Measurements from ENCODE around the gene EME2.

The EME2 gene

DNA sequence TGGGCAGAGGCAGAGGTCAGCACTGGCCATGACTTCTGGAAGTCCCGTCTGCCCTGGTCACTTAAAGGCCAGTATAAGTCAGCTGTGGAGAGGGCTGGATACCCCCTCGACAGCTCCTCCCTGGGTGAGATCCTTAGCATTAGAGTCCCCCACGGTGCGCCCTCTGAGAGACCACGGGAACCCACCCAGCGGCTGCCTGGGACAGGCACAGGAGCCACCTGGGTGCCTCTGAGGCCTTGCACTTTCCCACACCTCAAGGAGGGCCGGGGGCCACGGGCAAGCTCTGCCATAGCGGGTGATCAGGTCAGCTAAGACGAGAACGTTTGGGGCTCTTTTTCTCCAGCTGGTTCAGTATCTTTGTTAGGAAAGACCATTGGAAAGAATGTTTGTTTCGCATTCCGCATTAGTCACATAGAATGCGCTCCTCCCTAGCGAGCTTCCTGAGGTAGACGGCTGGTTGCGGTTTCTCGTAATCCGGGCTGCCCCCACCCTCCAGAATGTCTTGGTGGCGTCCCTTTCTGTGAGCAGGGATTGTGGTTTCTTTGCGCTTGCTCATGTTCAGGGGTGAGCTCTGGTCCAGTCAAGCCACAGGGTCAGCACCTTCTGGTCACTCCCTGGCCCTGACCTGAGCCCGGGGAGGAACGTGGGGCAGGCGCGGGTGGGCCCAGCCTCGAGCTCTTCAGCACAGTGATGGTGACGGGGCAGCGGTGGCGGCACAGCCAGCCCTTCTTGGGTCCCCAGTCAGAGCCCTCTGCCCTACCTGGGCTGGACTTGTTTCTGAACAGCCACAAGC, 26.5 kb upstream of the EME2 start:
- no peaks in the 10 kb centered on the region for H3K4me1 ChIP-seq (ENCODE audit: control insufficient read depth, insufficient read depth, low read length)
- H3K36me3 ChIP-seq (ENCODE audit: control insufficient read depth in 2 of 2, insufficient read depth in 2 of 2, low read length in 2 of 2), result peaks cover 34 to 51% of the 10 kb centered on the region in 2 donors
- H3K27ac ChIP-seq (ENCODE audit: low read length), result no peak overlapping the region
- H3K9ac ChIP-seq (ENCODE audit: low read length in 2 of 2), result no peak overlapping the region
- no peak overlapping the region for H3K4me3 ChIP-seq (ENCODE audit: low read length in 2 of 2)
- H3K9me3 ChIP-seq (ENCODE audit: control insufficient read depth in 2 of 2, low read length in 2 of 2), result no peaks in the 10 kb centered on the region
- no peaks in the 10 kb centered on the region for H3K27me3 ChIP-seq (ENCODE audit: control insufficient read depth in 1 of 2, insufficient read depth in 2 of 2, low read length in 2 of 2)

DNA sequence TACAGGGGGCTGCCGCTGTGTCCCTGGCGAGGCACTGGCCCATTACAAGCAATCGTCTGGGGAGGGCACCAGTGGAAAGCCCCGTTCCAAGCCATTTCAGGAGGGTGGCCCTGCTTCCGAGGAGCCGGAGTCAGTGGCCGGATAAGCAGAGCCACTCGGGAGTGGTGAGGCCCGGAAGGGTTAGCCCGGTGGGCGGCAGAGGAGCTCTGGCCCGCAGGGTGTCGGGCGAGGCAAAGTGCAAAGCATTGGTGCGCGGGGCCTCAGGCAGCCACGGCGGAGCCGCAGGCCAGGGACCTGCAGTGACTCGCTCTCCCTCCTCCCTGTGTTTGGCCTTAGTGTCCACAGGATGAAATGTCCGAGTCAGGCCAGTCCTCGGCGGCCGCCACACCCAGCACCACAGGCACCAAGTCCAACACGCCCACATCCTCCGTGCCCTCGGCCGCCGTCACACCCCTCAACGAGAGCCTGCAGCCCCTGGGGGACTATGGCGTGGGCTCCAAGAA, 25.9 kb upstream of the EME2 start:
- peaks cover 34 to 53% of the 10 kb centered on the region in 2 donors for H3K36me3 ChIP-seq (ENCODE audit: control insufficient read depth in 2 of 2, insufficient read depth in 2 of 2, low read length in 2 of 2)
- no peaks in the 10 kb centered on the region for H3K9me3 ChIP-seq (ENCODE audit: control insufficient read depth in 2 of 2, low read length in 2 of 2)
- no peak overlapping the region for H3K9ac ChIP-seq (ENCODE audit: low read length in 2 of 2)
- no peaks in the 10 kb centered on the region for H3K27me3 ChIP-seq (ENCODE audit: control insufficient read depth in 1 of 2, insufficient read depth in 2 of 2, low read length in 2 of 2)
- H3K4me3 ChIP-seq (ENCODE audit: low read length in 2 of 2), result no peak overlapping the region
- H3K27ac ChIP-seq (ENCODE audit: low read length), result no peak overlapping the region
- no peaks in the 10 kb centered on the region for H3K4me1 ChIP-seq (ENCODE audit: control insufficient read depth, insufficient read depth, low read length)

DNA sequence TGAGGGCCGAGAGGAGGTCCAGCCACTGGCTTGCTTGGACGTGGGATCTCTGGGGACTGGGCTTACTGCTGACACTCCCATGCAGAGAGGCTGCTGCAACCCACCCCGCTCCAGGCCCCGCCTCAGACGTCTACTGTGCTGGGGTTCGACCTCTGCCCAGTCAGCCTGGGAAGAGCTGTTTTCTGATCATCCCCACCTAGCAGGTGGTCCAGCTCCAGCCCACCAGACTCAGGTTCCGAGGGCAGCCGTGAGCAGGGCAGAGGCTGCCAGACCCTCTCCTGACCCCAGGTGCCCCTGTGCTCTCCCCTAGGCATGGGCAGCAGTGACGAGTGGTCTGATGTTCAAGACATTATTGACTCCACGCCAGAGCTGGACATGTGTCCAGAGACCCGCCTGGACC, 24.7 kb upstream of the EME2 start:
- no peaks in the 10 kb centered on the region for H3K27me3 ChIP-seq (ENCODE audit: control insufficient read depth in 1 of 2, insufficient read depth in 2 of 2, low read length in 2 of 2)
- no peaks in the 10 kb centered on the region for H3K9me3 ChIP-seq (ENCODE audit: control insufficient read depth in 2 of 2, low read length in 2 of 2)
- no peak overlapping the region for H3K4me3 ChIP-seq (ENCODE audit: low read length in 2 of 2)
- H3K9ac ChIP-seq (ENCODE audit: low read length in 2 of 2), result no peak overlapping the region
- no peaks in the 10 kb centered on the region for H3K4me1 ChIP-seq (ENCODE audit: control insufficient read depth, insufficient read depth, low read length)
- no peak overlapping the region for H3K27ac ChIP-seq (ENCODE audit: low read length)
- peaks cover 36 to 57% of the 10 kb centered on the region in 2 donors for H3K36me3 ChIP-seq (ENCODE audit: control insufficient read depth in 2 of 2, insufficient read depth in 2 of 2, low read length in 2 of 2)

DNA sequence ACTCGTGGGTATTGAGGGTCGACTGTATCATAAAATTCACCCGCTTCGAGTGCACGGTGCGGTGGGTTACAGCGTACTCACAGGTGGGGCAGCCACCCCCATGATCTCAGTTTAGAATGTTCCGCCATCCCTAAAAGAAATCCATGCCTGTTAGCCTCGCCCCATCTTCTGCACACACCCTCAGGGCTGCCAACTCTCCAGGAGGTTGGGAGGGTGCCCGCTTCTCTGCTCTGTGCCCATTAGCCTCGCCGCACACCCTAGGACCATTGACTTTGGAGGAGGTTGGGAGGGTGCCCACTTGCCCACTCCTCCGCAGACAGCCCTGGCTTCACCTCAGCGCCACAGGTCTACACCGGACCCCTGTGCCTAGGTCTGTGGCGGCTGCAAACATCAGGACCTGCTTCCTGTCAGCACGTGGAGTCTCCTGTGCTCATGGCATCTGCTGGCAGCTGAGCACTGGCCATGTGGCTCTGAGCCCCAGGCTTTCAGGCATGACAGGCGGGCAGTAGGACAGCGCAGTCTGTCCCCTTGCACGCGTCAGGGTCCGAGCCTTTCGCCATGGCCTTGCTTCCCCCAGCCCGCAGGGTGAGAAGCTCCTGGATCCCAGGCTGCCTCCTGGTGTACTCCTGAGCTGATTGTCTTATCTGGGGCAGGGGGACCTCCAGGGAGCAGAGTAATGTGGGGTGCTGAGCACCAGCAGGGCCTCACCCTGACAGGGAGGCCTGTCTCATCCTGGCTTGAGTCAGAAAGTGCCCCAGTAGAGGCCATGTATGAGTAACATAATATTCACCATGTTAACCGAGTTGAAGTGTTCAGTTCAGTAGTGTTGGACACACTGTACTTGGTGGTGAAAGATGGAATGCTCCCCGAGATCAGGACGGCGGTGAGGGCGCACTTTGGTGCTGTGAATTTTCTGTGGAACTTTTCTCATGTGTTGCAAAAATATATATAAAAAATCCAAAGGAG, 23.2 kb upstream of the EME2 start:
- Histone ChIP-seq H3K36me3 (ENCODE audit: control insufficient read depth in 2 of 2, insufficient read depth in 2 of 2, low read length in 2 of 2) (peaks cover 38 to 49% of the 10 kb centered on the region in 2 donors), H3K9me3 (ENCODE audit: control insufficient read depth in 2 of 2, low read length in 2 of 2) (no peaks in the 10 kb centered on the region), H3K27ac (ENCODE audit: low read length) (no peak overlapping the region), H3K4me3 (ENCODE audit: low read length in 2 of 2) (no peak overlapping the region), H3K27me3 (ENCODE audit: control insufficient read depth in 1 of 2, insufficient read depth in 2 of 2, low read length in 2 of 2) (no peaks in the 10 kb centered on the region), H3K9ac (ENCODE audit: low read length in 2 of 2) (no peak overlapping the region), H3K4me1 (ENCODE audit: control insufficient read depth, insufficient read depth, low read length) (no peaks in the 10 kb centered on the region)

DNA sequence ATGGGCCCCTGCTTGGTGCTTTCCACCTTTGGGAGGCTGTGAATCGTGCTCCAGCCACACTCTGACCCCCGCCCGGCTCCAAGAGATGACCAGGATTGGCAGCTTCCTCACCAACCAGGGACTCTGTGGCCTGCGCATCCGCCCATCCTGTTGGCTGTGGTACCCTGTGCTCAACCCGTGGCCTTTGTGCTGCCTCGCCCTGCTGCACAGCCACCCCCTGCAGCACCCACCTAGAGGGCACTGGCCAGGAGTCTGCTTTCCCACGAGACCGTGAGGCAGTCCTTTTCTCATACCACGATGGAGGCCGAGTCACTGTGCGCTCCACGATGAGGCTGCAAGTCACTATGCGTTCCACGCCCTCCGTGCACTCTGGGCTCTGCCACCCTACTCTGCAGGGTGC, 20.7 kb upstream of the EME2 start:
- no peaks in the 10 kb centered on the region for H3K9me3 ChIP-seq (ENCODE audit: control insufficient read depth in 2 of 2, low read length in 2 of 2)
- H3K27ac ChIP-seq (ENCODE audit: low read length), result no peak overlapping the region
- H3K4me1 ChIP-seq (ENCODE audit: control insufficient read depth, insufficient read depth, low read length), result no peaks in the 10 kb centered on the region
- no peaks in the 10 kb centered on the region for H3K27me3 ChIP-seq (ENCODE audit: control insufficient read depth in 1 of 2, insufficient read depth in 2 of 2, low read length in 2 of 2)
- peaks cover 36 to 46% of the 10 kb centered on the region in 2 donors for H3K36me3 ChIP-seq (ENCODE audit: control insufficient read depth in 2 of 2, insufficient read depth in 2 of 2, low read length in 2 of 2)
- H3K4me3 ChIP-seq (ENCODE audit: low read length in 2 of 2), result no peak overlapping the region
- no peak overlapping the region for H3K9ac ChIP-seq (ENCODE audit: low read length in 2 of 2)

DNA sequence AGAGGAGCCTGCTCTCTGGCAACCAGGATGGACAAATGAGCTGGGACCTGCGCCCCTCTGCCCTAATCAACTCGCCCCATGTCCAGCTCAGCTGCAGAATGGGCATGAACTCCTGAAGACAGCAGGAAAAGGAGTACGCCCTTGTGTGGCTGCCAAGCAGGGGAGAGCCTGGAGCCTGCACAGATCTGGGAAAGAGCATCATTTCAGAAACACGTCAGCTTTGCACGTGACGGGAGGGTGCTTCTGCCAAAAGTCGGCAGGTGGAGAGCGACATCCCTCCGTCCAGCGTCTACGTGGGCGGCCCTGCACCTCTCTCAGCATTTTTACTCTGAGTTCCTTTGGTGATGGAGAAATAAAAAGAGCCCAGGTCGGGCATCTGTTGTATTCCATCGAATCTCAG, 19.8 kb upstream of the EME2 start:
- H3K9me3 ChIP-seq (ENCODE audit: control insufficient read depth in 2 of 2, low read length in 2 of 2), result no peaks in the 10 kb centered on the region
- no peak overlapping the region for H3K27ac ChIP-seq (ENCODE audit: low read length)
- H3K36me3 ChIP-seq (ENCODE audit: control insufficient read depth in 2 of 2, insufficient read depth in 2 of 2, low read length in 2 of 2), result peaks cover 35 to 41% of the 10 kb centered on the region in 2 donors
- no peak overlapping the region for H3K9ac ChIP-seq (ENCODE audit: low read length in 2 of 2)
- no peaks in the 10 kb centered on the region for H3K27me3 ChIP-seq (ENCODE audit: control insufficient read depth in 1 of 2, insufficient read depth in 2 of 2, low read length in 2 of 2)
- H3K4me3 ChIP-seq (ENCODE audit: low read length in 2 of 2), result no peak overlapping the region
- no peaks in the 10 kb centered on the region for H3K4me1 ChIP-seq (ENCODE audit: control insufficient read depth, insufficient read depth, low read length)

DNA sequence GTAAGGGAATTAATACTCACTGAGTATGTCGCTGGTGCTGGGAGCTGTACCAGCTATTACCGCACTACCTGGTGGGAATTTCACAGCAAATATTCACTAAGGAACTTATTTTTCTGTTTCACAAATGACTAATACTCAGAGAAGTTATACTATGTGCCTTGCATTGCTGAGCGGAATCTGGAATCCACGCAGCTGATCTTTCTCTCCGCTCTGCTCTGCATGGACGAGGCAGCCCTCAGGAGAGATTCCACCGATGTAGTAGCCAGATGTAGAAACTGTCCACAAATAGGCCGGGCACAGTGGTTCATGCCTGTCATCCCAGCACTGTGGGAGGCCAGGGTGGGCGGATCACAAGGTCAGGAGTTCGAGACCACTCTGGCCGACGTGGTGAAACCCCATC, 18.4 kb upstream of the EME2 start:
- Histone ChIP-seq H3K27me3 (ENCODE audit: control insufficient read depth in 1 of 2, insufficient read depth in 2 of 2, low read length in 2 of 2) (no peaks in the 10 kb centered on the region), H3K36me3 (ENCODE audit: control insufficient read depth in 2 of 2, insufficient read depth in 2 of 2, low read length in 2 of 2) (peaks cover 21 to 32% of the 10 kb centered on the region in 2 donors), H3K27ac (ENCODE audit: low read length) (no peak overlapping the region), H3K4me3 (ENCODE audit: low read length in 2 of 2) (no peak overlapping the region), H3K9ac (ENCODE audit: low read length in 2 of 2) (no peak overlapping the region), H3K9me3 (ENCODE audit: control insufficient read depth in 2 of 2, low read length in 2 of 2) (no peaks in the 10 kb centered on the region), H3K4me1 (ENCODE audit: control insufficient read depth, insufficient read depth, low read length) (no peaks in the 10 kb centered on the region)

DNA sequence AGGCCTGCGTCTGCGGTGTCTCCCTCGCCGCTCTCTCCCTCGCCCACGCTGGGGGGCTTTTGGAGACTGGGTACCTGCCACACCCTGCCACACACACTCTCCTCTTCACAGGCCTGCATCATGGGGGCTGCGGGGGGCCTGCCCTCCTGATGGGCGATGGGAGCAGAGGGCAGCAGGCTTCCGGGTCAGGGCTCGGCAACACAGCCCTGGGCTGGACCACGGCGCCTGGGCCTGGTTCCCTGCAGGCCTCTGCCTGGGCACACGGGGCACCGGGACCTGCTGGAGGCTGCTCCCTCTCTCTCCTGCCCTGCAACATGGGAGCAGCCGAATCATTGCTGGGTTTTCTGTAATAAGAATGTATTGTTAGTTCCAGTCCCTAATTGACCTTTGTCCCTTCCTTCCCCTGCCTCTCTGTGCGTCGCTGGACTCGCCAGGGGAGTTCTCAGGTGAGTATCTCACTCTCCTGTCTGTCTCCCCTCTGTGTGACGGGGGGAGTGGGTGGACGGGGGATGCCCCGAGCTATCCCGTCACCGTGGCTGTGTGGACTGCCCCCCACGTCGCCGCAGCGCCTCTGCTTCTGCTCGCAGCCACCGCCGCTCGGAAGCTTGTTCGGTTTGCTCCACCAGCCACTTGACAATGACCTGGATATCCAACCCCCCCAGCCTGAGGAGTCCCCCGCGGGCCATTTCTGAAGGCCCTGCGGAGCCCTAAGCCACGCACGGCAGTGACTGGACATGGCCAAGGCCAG, 14.7 kb upstream of the EME2 start:
- no peaks in the 10 kb centered on the region for H3K9me3 ChIP-seq (ENCODE audit: control insufficient read depth in 2 of 2, low read length in 2 of 2)
- H3K27ac ChIP-seq (ENCODE audit: low read length), result no peak overlapping the region
- no peak overlapping the region for H3K4me3 ChIP-seq (ENCODE audit: low read length in 2 of 2)
- H3K9ac ChIP-seq (ENCODE audit: low read length in 2 of 2), result no peak overlapping the region
- H3K36me3 ChIP-seq (ENCODE audit: control insufficient read depth in 2 of 2, insufficient read depth in 2 of 2, low read length in 2 of 2), result peaks cover 12 to 31% of the 10 kb centered on the region in 2 donors
- no peaks in the 10 kb centered on the region for H3K27me3 ChIP-seq (ENCODE audit: control insufficient read depth in 1 of 2, insufficient read depth in 2 of 2, low read length in 2 of 2)
- no peaks in the 10 kb centered on the region for H3K4me1 ChIP-seq (ENCODE audit: control insufficient read depth, insufficient read depth, low read length)

DNA sequence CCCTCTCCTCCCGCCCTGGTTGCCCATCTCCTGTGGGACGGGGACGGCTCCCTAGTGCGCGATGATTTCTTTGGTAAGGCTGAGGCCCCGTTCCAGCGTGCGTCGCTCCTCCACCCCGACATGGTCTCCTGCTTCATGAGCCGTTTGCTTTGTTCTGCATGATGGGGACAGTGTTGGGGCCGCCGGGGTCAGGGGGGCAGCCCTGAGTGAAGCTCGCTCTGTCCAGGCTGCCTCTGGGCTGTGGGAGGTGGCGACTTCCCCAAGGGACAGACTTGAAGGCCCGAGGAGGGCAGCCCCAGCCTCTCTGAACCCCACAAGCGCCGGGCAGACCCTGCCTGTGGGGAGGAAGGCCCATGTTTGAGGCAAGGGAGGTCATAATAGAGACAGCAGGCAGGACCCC, 13.7 kb upstream of the EME2 start:
- H3K36me3 ChIP-seq (ENCODE audit: control insufficient read depth in 2 of 2, insufficient read depth in 2 of 2, low read length in 2 of 2), result peaks cover 10 to 30% of the 10 kb centered on the region in 2 donors
- no peaks in the 10 kb centered on the region for H3K9me3 ChIP-seq (ENCODE audit: control insufficient read depth in 2 of 2, low read length in 2 of 2)
- no peak overlapping the region for H3K27ac ChIP-seq (ENCODE audit: low read length)
- no peak overlapping the region for H3K4me3 ChIP-seq (ENCODE audit: low read length in 2 of 2)
- H3K9ac ChIP-seq (ENCODE audit: low read length in 2 of 2), result no peak overlapping the region
- H3K27me3 ChIP-seq (ENCODE audit: control insufficient read depth in 1 of 2, insufficient read depth in 2 of 2, low read length in 2 of 2), result no peaks in the 10 kb centered on the region
- no peaks in the 10 kb centered on the region for H3K4me1 ChIP-seq (ENCODE audit: control insufficient read depth, insufficient read depth, low read length)

DNA sequence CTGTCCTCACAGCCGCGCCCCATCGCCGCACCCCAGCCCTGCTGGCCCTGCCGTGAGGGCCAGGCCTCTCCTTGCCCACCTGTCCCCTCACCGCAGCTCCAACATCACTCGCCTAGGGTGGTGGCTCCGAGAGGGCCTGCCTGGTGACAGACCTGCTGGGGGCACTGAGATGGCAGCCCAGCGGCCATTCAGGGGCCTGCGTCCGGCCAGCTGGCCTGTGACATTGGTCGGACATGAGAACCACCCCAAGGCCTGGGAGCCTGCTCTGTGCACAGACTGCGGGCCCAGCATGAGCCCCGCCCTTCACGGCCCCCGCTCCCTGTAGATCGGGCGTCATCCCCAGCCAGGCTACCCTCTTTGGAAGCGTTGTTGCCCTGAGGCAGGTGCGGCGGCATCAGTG, 13.1 kb upstream of the EME2 start:
- Histone ChIP-seq H3K9me3 (ENCODE audit: control insufficient read depth in 2 of 2, low read length in 2 of 2) (no peaks in the 10 kb centered on the region), H3K4me1 (ENCODE audit: control insufficient read depth, insufficient read depth, low read length) (no peaks in the 10 kb centered on the region), H3K9ac (ENCODE audit: low read length in 2 of 2) (no peak overlapping the region), H3K4me3 (ENCODE audit: low read length in 2 of 2) (no peak overlapping the region), H3K27ac (ENCODE audit: low read length) (no peak overlapping the region), H3K27me3 (ENCODE audit: control insufficient read depth in 1 of 2, insufficient read depth in 2 of 2, low read length in 2 of 2) (no peaks in the 10 kb centered on the region), H3K36me3 (ENCODE audit: control insufficient read depth in 2 of 2, insufficient read depth in 2 of 2, low read length in 2 of 2) (peaks cover 10 to 30% of the 10 kb centered on the region in 2 donors)

Data from stomach smooth muscle (tissue), 2 donors.